ENCODE measurements around the gene KCNA10. TPM values are rescaled to one million over a fixed set of nuclear protein-coding genes. Genes with fewer than 3 reads are reported as not detected.

KCNA10 gene
- total RNA-seq, 4 donors from 2014 or later: not detected

DNA sequence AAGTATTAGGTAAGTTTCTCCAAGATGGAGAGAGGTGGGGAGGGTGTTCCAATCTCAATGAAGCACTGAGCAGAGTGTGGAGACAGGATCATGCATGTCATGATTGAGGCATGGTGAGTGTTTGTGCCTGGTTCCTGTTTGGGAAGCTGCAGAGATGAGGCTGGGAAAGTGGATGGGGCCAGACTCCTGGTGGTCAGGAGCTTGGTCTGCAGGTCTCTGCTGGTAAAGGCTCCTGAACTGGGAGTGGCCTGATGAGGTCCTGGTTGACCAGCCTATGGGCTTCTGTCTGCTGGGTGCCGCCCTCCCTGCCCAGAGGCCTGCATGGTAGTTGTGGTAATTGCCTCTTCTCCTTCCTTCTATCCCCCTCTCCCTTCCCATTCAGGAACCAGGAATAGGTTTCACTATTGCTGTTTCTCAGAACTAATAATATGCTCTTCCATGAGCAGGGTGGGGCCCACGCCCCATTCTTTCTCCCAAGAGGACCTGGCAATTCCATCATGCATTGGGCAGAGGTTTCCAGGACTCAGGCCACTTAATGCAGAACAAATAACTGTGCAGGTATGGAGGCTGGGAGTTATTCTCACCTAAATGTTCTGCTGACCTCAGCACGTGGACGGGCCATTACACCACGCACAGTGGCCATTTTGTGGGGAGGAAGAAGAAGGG, 43.5 kb downstream of the KCNA10 start:
- H3K27ac ChIP-seq: no peak overlapping the region
- peaks cover 0 to 5% (median 0%) of the 10 kb centered on the region in 4 donors for H3K4me1 ChIP-seq
- H3K4me3 ChIP-seq: no peak overlapping the region
- no peak for DNase-seq
- no peaks in the 10 kb centered on the region for H3K27me3 ChIP-seq
- in situ Hi-C loops (cut with MboI; ENCODE audit: low pct_ligation_motif_present in 1 of 4, low pct_unique_long_range_greater_than_20kb in 1 of 4, low sequenced_read_pairs in 3 of 4): no loop called here
- H3K36me3 ChIP-seq: no peaks in the 10 kb centered on the region
- H3K9me3 ChIP-seq: no peaks in the 10 kb centered on the region
- no peak for TF ChIP-seq EP300 (IDR thresholded peaks at IDR 0.05; ENCODE audit: low read depth)
- no peak for TF ChIP-seq POLR2A (IDR thresholded peaks at IDR 0.05)
- no peak for TF ChIP-seq POLR2AphosphoS5 (IDR thresholded peaks at IDR 0.05)
- no peak for TF ChIP-seq CTCF (IDR thresholded peaks at IDR 0.05)
- intact Hi-C loops (cut with DNase I; ENCODE audit: low total_unique reads): no loop called here
- 78 to 89% methylated on average over 4 to 5 of the region's 5 CpGs for WGBS, 2 donors (ENCODE audit: low coverage in 1 of 2)

GRCh38 chr1:110474444-110474843, 44.5 kb downstream of the KCNA10 start:
- in situ Hi-C loops (cut with MboI; ENCODE audit: low pct_ligation_motif_present in 1 of 4, low pct_unique_long_range_greater_than_20kb in 1 of 4, low sequenced_read_pairs in 3 of 4) (loop anchor here in 1 of 4 donors (25.0 kb wide), 1 partner anchor 162 kb away; no protein-coding TSS in a partner anchor), intact Hi-C loops (cut with DNase I; ENCODE audit: low total_unique reads) (no loop called here)
- Histone ChIP-seq H3K27ac (no peak overlapping the region), H3K9me3 (no peaks in the 10 kb centered on the region), H3K4me1 (peaks cover 0 to 5% (median 0%) of the 10 kb centered on the region in 4 donors), H3K36me3 (no peaks in the 10 kb centered on the region), H3K27me3 (no peaks in the 10 kb centered on the region), H3K4me3 (no peak overlapping the region)
- DNase-seq: no peak
- 83 to 92% methylated on average over 1 to 6 of the region's 6 CpGs for WGBS, 2 donors (ENCODE audit: low coverage in 1 of 2)
- TF ChIP-seq POLR2AphosphoS5 (IDR thresholded peaks at IDR 0.05): no peak
- TF ChIP-seq POLR2A (IDR thresholded peaks at IDR 0.05): no peak
- no peak for TF ChIP-seq CTCF (IDR thresholded peaks at IDR 0.05)
- TF ChIP-seq EP300 (IDR thresholded peaks at IDR 0.05; ENCODE audit: low read depth): no peak

- Histone ChIP-seq H3K36me3 (no peaks in the 10 kb centered on the region), H3K9me3 (no peaks in the 10 kb centered on the region), H3K4me1 (peaks cover 0 to 5% (median 0%) of the 10 kb centered on the region in 4 donors), H3K27ac (no peak overlapping the region), H3K27me3 (no peaks in the 10 kb centered on the region), H3K4me3 (no peak overlapping the region)
- in situ Hi-C loops (cut with MboI; ENCODE audit: low pct_ligation_motif_present in 1 of 4, low pct_unique_long_range_greater_than_20kb in 1 of 4, low sequenced_read_pairs in 3 of 4): loop anchor here in 1 of 4 donors (25.0 kb wide), 1 partner anchor 160 kb away; no protein-coding TSS in a partner anchor
- TF ChIP-seq EP300 (IDR thresholded peaks at IDR 0.05; ENCODE audit: low read depth) (no peak), POLR2AphosphoS5 (IDR thresholded peaks at IDR 0.05) (no peak), POLR2A (IDR thresholded peaks at IDR 0.05) (no peak), CTCF (IDR thresholded peaks at IDR 0.05) (no peak)
- 76% methylated on average over 10 of the region's 10 CpGs; no CpG with 5 or more reads in 1 of the 2 donors for WGBS, 2 donors (ENCODE audit: low coverage in 1 of 2)
- intact Hi-C loops (cut with DNase I; ENCODE audit: low total_unique reads): no loop called here
- no peak for DNase-seq
These were observed 46.4 kb downstream of the KCNA10 start for GRCh38 chr1:110472546-110472945.

DNA sequence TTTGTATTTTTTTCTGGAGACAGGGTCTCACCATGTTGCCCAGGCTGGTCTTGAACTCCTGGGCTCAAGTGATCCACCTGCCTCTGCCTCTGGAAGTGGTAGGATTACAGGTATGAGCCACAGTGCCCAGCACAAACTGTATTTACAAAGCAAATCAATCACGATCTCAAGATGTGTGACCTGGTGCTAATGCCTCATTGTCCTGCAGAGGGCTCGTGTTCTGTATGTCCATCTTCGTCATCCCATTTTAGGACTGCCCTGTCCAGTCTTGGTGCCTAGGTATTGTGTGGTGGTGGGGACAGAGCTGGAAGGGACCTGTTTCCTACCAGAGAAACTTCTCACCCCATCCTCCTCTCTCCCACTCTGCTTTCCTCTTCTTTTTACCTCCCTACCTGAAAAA, 47.8 kb downstream of the KCNA10 start:
- Histone ChIP-seq H3K36me3 (no peaks in the 10 kb centered on the region), H3K9me3 (no peaks in the 10 kb centered on the region), H3K4me1 (peaks cover 0 to under 1% (median 0%) of the 10 kb centered on the region in 4 donors), H3K27me3 (no peaks in the 10 kb centered on the region), H3K27ac (no peak overlapping the region), H3K4me3 (no peak overlapping the region)
- no peak for DNase-seq
- intact Hi-C loops (cut with DNase I; ENCODE audit: low total_unique reads) (no loop called here), in situ Hi-C loops (cut with MboI; ENCODE audit: low pct_ligation_motif_present in 1 of 4, low pct_unique_long_range_greater_than_20kb in 1 of 4, low sequenced_read_pairs in 3 of 4) (loop anchor here in 1 of 4 donors (25.0 kb wide), 1 partner anchor 159 kb away; no protein-coding TSS in a partner anchor)
- TF ChIP-seq POLR2A (IDR thresholded peaks at IDR 0.05) (no peak), EP300 (IDR thresholded peaks at IDR 0.05; ENCODE audit: low read depth) (no peak), POLR2AphosphoS5 (IDR thresholded peaks at IDR 0.05) (no peak), CTCF (IDR thresholded peaks at IDR 0.05) (no peak)
- 63 to 67% methylated on average over 1 to 3 of the region's 3 CpGs for WGBS, 2 donors (ENCODE audit: low coverage in 1 of 2)

Other genes starting within 250 kb of the KCNA10 start
- gene RBM15, start 179.8 kb downstream of the KCNA10 start, total RNA-seq: 10 to 100 TPM; 39.3 to 69.7 (median 48.0) TPM
- 1 to 10 TPM in 3 of 4 donors, not detected in 1; 1.4 to 3.7 (median 3.2) TPM for gene SLC16A4, start 128.1 kb downstream of the KCNA10 start, total RNA-seq
- 100 to 1,000 TPM in 1 of 4 donors, 10 to 100 TPM in 2, 1 to 10 TPM in 1; 7.1 to 113 (median 38.2) TPM for gene LAMTOR5, start 111.5 kb downstream of the KCNA10 start, total RNA-seq
- not detected for gene PROK1, start 68.0 kb downstream of the KCNA10 start, total RNA-seq
- 1 to 10 TPM in 1 of 4 donors, under 1 TPM in 2, not detected in 1; 0.40 to 1.7 (median 0.68) TPM for gene KCNA2, start 87.2 kb upstream of the KCNA10 start, total RNA-seq
- gene KCNA3, start 155.8 kb upstream of the KCNA10 start, total RNA-seq: 10 to 100 TPM in 3 of 4 donors, 1 to 10 TPM in 1; 2.9 to 22.4 (median 10.9) TPM

Measured in transverse colon (tissue), 4 donors.